Adrenal gland (tissue), 12 donors: ENCODE measurements around the gene PPBP. TPM values are rescaled to one million over a fixed set of nuclear protein-coding genes. Genes with fewer than 3 reads are reported as not detected.

Source experiments
- DNase-seq, 7 donors: peaks; one replicate each; pipeline ENCODE4 v3.0.0-alpha.2; 2019 to 2020
- H3K27ac ChIP-seq, 5 donors: fragments of 200-600 bp; sonication (generic) in 4 of 5; 1 replicate in 3 of 5; 2 replicates in 2 of 5; pipeline versions ENCODE4 v1.5.1 to v1.8.0; 2016 to 2020; ENCODE audit warnings: mild to moderate bottlenecking in 1 of 5
- H3K27me3 ChIP-seq: fragments of 200-600 bp; 2 replicates; pipeline ENCODE4 v1.8.0; 2021
- H3K36me3 ChIP-seq, 2 donors: fragments of 200-600 bp; replicated peaks in 1 of 2; 1 replicate in 1 of 2; 2 replicates in 1 of 2; pipeline versions ENCODE4 v1.5.1 to v1.8.0; 2018 to 2022
- H3K4me1 ChIP-seq, 2 donors: fragments of 200-600 bp; replicated peaks in 1 of 2; 1 replicate in 1 of 2; 2 replicates in 1 of 2; pipeline versions ENCODE4 v1.5.1 to v1.8.0; 2018 to 2021
- H3K4me3 ChIP-seq, 4 donors: fragments of 200-600 bp; sonication (generic) in 3 of 4; one replicate each; pipeline ENCODE4 v1.5.1; 2016 to 2018
- H3K9me3 ChIP-seq, 3 donors: fragments of 200-600 bp; sonication (generic) in 1 of 3; replicated peaks in 1 of 3; 1 replicate in 2 of 3; 2 replicates in 1 of 3; pipeline versions ENCODE4 v1.5.1 to v1.8.0; 2016 to 2021
- POLR2A ChIP-seq, 2 donors: fragments of 450-650 bp; IDR thresholded peaks; one replicate each; pipeline ENCODE4 v1.6.1; 2017; ENCODE audit warnings: antibody characterized with exemption in 2 of 2, mild to moderate bottlenecking in 2 of 2, moderate library complexity in 1 of 2
- WGBS, 4 donors: extraction: QIAGEN DNeasy Blood & Tissue Kit in 2 of 4; methylation state at CpG; one replicate each; pipeline versions ENCODE4 v1.1.5 to v1.1.7; 2013 to 2017; 5-methylcytosine and 5-hydroxymethylcytosine counted together
- intact Hi-C, 2 donors: fragments of 100-400 bp; cut with DNase I; formaldehyde crosslinking; loops; one replicate each; pipeline versions ENCODE4 v1.14.1 to v1.15.0; 2022 to 2023
- polyA plus RNA-seq, 3 donors: library from polyadenylated mRNA; stranded (reverse); fragments of 200-250 nt in 2 of 3; fragments of 350-450 nt in 1 of 3; fragmentation: Illumina TruSeq in 1 of 3; extraction: RNeasy Lipid Tissue Mini Kit (QIAGEN cat#74804) in 1 of 3; gene quantifications; one replicate each; pipeline ENCODE4 v1.2.3, GENCODE V29; 2013 to 2014
- total RNA-seq, 9 donors: library from RNA; depleted of rRNA in 4 of 9; stranded (reverse); fragments of >200 nt in 4 of 9; fragments of 120-200 nt in 1 of 9; fragmentation: NEBNext Ultra II Directional in 1 of 9; extraction: Animal tissue kit (Norgen Biotek cat#: 25700) in 1 of 9; gene quantifications; one replicate each; pipeline versions ENCODE4 v1.1.0 to v1.2.4, GENCODE V29; 2013 to 2023
- TF ChIP-seq, protein P1 (sequence below), 6 experiments: fragments of 450-650 bp in 4 of 6; fragments of 200-600 bp in 2 of 6; sonication (generic) in 1 of 6; IDR thresholded peaks; 1 replicate in 5 of 6; 2 replicates in 1 of 6; pipeline versions ENCODE4 v1.5.1 to v1.8.0; 2016 to 2021; ENCODE audit warnings: antibody characterized with exemption in 6 of 6, mild to moderate bottlenecking in 2 of 6, moderate library complexity in 1 of 6
- donor health status: healthy with polysubstance abuse.
- donor health status: Bipolar disorder and iron deficiency.
- donor health status: DM: yes; HTN: yes; CAD: no.
- donor health status: DM: no; HTN: no; CAD: no.
- donor health status: DM: no; HTN: no; CAD: no.
- donor health status: DM: yes; HTN: yes; CAD: no.

Gene PPBP
- total and polyA plus RNA-seq, 12 donors, result 0.27 to 22.4 (median 2.4) TPM; not detected in 5

- TF ChIP-seq, protein P1, sequence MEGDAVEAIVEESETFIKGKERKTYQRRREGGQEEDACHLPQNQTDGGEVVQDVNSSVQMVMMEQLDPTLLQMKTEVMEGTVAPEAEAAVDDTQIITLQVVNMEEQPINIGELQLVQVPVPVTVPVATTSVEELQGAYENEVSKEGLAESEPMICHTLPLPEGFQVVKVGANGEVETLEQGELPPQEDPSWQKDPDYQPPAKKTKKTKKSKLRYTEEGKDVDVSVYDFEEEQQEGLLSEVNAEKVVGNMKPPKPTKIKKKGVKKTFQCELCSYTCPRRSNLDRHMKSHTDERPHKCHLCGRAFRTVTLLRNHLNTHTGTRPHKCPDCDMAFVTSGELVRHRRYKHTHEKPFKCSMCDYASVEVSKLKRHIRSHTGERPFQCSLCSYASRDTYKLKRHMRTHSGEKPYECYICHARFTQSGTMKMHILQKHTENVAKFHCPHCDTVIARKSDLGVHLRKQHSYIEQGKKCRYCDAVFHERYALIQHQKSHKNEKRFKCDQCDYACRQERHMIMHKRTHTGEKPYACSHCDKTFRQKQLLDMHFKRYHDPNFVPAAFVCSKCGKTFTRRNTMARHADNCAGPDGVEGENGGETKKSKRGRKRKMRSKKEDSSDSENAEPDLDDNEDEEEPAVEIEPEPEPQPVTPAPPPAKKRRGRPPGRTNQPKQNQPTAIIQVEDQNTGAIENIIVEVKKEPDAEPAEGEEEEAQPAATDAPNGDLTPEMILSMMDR (IDR thresholded peaks at IDR 0.05), result no peak
- no peak for TF ChIP-seq POLR2A (IDR thresholded peaks at IDR 0.05)
Observed at GRCh38 chr4:73976716-73977115, 11.3 kb downstream of the PPBP start.

DNA sequence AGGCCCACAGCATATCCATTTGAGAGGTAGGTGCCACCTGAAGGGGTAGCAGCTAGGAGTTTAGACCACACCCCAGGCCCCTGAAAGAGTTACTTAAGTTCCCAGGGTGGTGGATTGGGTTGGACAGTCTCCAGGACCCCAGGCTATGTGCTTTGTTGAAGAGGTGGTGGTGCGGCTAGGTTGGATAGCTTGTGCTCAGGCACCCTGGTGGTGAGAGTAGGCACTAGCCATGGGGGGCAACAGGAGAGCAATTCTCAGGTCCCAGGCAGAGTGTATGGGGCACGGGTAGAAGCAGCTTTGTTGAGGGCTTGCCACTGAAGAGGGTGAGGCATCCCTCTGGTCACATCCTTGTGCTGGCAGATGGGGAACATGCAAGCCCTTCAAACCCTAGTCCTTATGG lies 11.8 kb downstream of the PPBP start:
- peaks cover 0 to 4% (median 0%) of the 10 kb centered on the region in 3 donors for H3K9me3 ChIP-seq
- WGBS, 4 donors, result 81 to 100% (median 94%) methylated on average over 1 to 2 of the region's 2 CpGs
- H3K27ac ChIP-seq, result no peak overlapping the region
- H3K4me3 ChIP-seq, result no peak overlapping the region
- no peak for DNase-seq
- intact Hi-C loops, result no loop called here
- H3K27me3 ChIP-seq, result no peaks in the 10 kb centered on the region
- H3K36me3 ChIP-seq, result no peaks in the 10 kb centered on the region
- no peaks in the 10 kb centered on the region for H3K4me1 ChIP-seq
- TF ChIP-seq, protein P1 (IDR thresholded peaks at IDR 0.05), result no peak
- TF ChIP-seq POLR2A (IDR thresholded peaks at IDR 0.05), result no peak

More at GRCh38 chr4:73976716-73977115, 11.3 kb downstream of the PPBP start:
- H3K4me3 ChIP-seq, result no peak overlapping the region
- H3K27me3 ChIP-seq, result no peaks in the 10 kb centered on the region
- H3K27ac ChIP-seq, result no peak overlapping the region
- no peaks in the 10 kb centered on the region for H3K36me3 ChIP-seq
- peaks cover 0 to under 1% (median 0%) of the 10 kb centered on the region in 3 donors for H3K9me3 ChIP-seq
- 47 to 65% (median 56%) methylated on average over 2 to 4 of the region's 4 CpGs for WGBS, 4 donors
- DNase-seq, result no peak
- intact Hi-C loops, result no loop called here
- H3K4me1 ChIP-seq, result no peaks in the 10 kb centered on the region

- peaks cover 0 to 4% (median 0%) of the 10 kb centered on the region in 3 donors for H3K9me3 ChIP-seq
- intact Hi-C loops, result no loop called here
Observed at GRCh38 chr4:73974352-73974751, 13.6 kb downstream of the PPBP start.

DNA sequence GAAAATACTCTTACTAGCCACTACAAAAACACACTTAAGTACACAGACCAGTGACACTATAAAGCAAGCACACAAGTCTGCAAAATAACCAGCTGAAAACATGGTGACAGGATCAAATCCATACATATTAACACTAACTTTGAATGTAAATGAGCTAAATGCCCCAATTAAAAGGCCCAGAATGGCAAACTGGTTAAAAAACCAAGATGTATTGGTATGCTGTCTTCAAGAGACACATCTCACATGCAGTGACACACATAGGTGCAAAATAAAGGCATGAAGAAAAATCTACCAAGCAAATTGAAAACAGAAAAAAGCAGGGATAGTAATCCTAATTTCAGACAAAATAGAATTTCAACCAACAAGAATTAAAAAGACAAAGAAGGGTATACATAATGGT lies 17.0 kb downstream of the PPBP start:
- no peaks in the 10 kb centered on the region for H3K27me3 ChIP-seq
- H3K4me3 ChIP-seq, result no peak overlapping the region
- no peaks in the 10 kb centered on the region for H3K36me3 ChIP-seq
- no peak overlapping the region for H3K27ac ChIP-seq
- no peak for DNase-seq
- TF ChIP-seq POLR2A (IDR thresholded peaks at IDR 0.05), result no peak
- TF ChIP-seq, protein P1 (IDR thresholded peaks at IDR 0.05), result no peak
- intact Hi-C loops, result no loop called here
- no peaks in the 10 kb centered on the region for H3K4me1 ChIP-seq
- peaks cover 0 to 4% (median 0%) of the 10 kb centered on the region in 3 donors for H3K9me3 ChIP-seq

More at GRCh38 chr4:73974352-73974751, 13.6 kb downstream of the PPBP start:
- no peaks in the 10 kb centered on the region for H3K27me3 ChIP-seq
- H3K27ac ChIP-seq, result no peak overlapping the region
- H3K36me3 ChIP-seq, result no peaks in the 10 kb centered on the region
- TF ChIP-seq, protein P1 (IDR thresholded peaks at IDR 0.05), result no peak
- no peak for TF ChIP-seq POLR2A (IDR thresholded peaks at IDR 0.05)
- H3K4me1 ChIP-seq, result no peaks in the 10 kb centered on the region
- DNase-seq, result no peak
- H3K4me3 ChIP-seq, result no peak overlapping the region
